ENCODE data around the gene PRKCA.

- TF ChIP-seq POLR2A (IDR thresholded peaks at IDR 0.05) (no peak), CTCF (IDR thresholded peaks at IDR 0.05) (no peak)
Measured at GRCh38 chr17:66268247-66268927, 34.0 kb upstream of the PRKCA start.
